ENCODE measurements around the gene GRAMD1A.

Gene GRAMD1A

DNA sequence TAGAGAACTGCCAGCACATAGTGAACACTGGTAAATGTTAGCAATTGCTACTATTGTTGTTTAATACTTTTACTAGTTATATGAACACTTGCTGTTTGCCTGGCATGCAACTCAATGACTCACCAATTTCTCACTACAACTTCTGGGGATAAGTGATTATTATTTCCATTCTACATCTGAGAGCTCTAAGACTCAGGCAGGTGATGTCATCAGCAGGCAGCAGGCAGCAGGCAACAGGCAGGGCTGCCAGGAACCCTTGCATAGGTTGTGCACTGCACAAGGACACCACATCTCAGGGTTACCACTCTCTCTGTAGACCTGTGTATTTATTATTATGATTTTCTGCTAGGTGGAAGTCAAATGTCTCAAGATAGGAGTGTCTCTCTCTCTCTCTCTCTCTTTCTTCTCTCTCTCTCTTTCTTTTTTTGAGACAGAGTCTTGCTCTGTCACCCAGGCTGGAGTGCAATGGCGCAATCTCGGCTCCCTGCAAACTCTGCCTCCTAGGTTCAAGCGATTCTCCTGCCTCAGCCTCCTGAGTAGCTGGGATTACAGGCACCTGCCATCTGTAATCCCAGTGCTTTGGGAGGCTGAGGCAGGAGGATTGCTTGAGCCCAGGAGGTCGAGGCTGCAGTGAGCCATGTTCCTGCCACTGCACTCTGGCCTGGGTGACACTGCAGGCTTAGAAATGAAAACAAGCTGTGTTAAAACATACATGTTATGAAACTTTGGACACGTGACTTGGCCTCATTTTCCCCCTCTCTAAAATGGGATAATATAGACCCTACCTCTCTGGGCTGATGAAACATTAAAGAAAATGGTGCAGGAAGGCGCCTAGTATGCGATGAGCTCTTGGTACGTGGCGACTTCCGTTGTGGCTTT, 64.1 kb downstream of the GRAMD1A start:
- Histone ChIP-seq H3K9ac (ENCODE audit: insufficient read length) (no peak overlapping the region), H3K27ac (no peak overlapping the region), H3K4me3 (no peak overlapping the region), H3K9me3 (ENCODE audit: low read depth, low read length) (no peaks in the 10 kb centered on the region), H3K36me3 (ENCODE audit: insufficient read depth, low read length) (no peaks in the 10 kb centered on the region)
- TF ChIP-seq EZH2 (IDR thresholded peaks at IDR 0.05) (no peak), POLR2AphosphoS5 (IDR thresholded peaks at IDR 0.05; ENCODE audit: borderline replicate concordance, low read depth, low read length) (no peak), FOXP2 (optimal IDR thresholded peaks at IDR 0.05; ENCODE audit: control extremely low read depth, extremely low read length, insufficient read depth) (no peak)
- DNase-seq (ENCODE audit: low read depth, low spot score) = no peak

- Histone ChIP-seq H3K9ac (ENCODE audit: insufficient read length) (no peak overlapping the region), H3K27ac (no peak overlapping the region), H3K9me3 (ENCODE audit: low read depth, low read length) (no peaks in the 10 kb centered on the region), H3K36me3 (ENCODE audit: insufficient read depth, low read length) (no peaks in the 10 kb centered on the region), H3K4me3 (no peak overlapping the region)
- TF ChIP-seq FOXP2 (optimal IDR thresholded peaks at IDR 0.05; ENCODE audit: control extremely low read depth, extremely low read length, insufficient read depth) (no peak), POLR2AphosphoS5 (IDR thresholded peaks at IDR 0.05; ENCODE audit: borderline replicate concordance, low read depth, low read length) (no peak), EZH2 (IDR thresholded peaks at IDR 0.05) (no peak)
- no peak for DNase-seq (ENCODE audit: low read depth, low spot score)
These were observed 65.5 kb downstream of the GRAMD1A start for GRCh38 chr19:35065574-35065973.

- Histone ChIP-seq H3K36me3 (ENCODE audit: insufficient read depth, low read length) (no peaks in the 10 kb centered on the region), H3K9me3 (ENCODE audit: low read depth, low read length) (no peaks in the 10 kb centered on the region), H3K4me3 (no peak overlapping the region), H3K27ac (no peak overlapping the region), H3K9ac (ENCODE audit: insufficient read length) (no peak overlapping the region)
- no peak for TF ChIP-seq EZH2 (IDR thresholded peaks at IDR 0.05)
- no peak for TF ChIP-seq FOXP2 (optimal IDR thresholded peaks at IDR 0.05; ENCODE audit: control extremely low read depth, extremely low read length, insufficient read depth)
- no peak for TF ChIP-seq POLR2AphosphoS5 (IDR thresholded peaks at IDR 0.05; ENCODE audit: borderline replicate concordance, low read depth, low read length)
- DNase-seq (ENCODE audit: low read depth, low spot score) = no peak
These were observed 66.0 kb downstream of the GRAMD1A start for GRCh38 chr19:35066121-35066520.

DNA sequence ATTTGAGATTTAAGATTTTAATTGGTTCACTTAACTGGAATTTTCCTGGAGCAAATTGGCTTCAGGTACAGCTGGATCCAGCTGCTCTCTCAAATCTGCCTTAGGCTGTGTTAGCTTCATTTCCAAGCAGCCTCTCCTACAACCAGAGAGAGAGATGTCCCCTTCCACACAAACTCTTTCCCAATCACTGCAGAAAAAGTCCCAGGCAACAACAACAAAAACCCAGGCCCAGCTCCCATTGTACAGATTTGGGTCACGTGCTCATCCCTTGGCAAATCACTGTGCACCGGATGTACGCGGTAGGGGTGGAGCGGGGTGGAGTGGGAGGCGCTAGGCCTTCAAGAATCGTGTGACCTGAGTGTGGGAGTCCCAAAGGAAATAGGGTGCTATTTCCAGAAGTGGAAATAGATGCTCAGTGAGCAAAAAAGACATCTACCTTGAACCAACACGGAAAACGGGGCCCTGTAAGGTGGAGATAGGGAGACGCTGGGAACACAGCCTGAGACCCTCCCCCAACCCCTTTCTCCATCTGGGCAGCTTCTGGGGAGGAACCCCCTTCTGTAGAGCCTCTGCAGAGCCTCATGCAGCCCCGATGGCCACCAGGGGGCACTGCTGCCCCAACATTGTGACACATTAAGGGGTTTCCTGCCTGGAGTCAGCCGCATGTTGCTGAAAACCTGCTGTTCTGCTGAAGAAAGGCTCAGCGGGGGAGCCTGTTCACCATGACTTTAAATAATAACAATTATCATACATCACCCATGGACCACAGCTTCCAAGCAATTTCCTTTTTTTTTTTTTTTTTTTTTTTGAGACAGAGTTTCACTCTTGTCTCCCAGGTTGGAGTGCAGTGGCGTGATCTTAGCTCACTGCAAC, 66.8 kb downstream of the GRAMD1A start:
- Histone ChIP-seq H3K9me3 (ENCODE audit: low read depth, low read length) (no peaks in the 10 kb centered on the region), H3K9ac (ENCODE audit: insufficient read length) (no peak overlapping the region), H3K27ac (no peak overlapping the region), H3K36me3 (ENCODE audit: insufficient read depth, low read length) (no peaks in the 10 kb centered on the region), H3K4me3 (no peak overlapping the region)
- TF ChIP-seq POLR2AphosphoS5 (IDR thresholded peaks at IDR 0.05; ENCODE audit: borderline replicate concordance, low read depth, low read length) (no peak), EZH2 (IDR thresholded peaks at IDR 0.05) (no peak), FOXP2 (optimal IDR thresholded peaks at IDR 0.05; ENCODE audit: control extremely low read depth, extremely low read length, insufficient read depth) (no peak)
- DNase-seq (ENCODE audit: low read depth, low spot score) = peak; percentile 22

GRCh38 chr19:35068941-35069634, 69.0 kb downstream of the GRAMD1A start:
- no peak for DNase-seq (ENCODE audit: low read depth, low spot score)
- Histone ChIP-seq H3K27ac (no peak overlapping the region), H3K36me3 (ENCODE audit: insufficient read depth, low read length) (no peaks in the 10 kb centered on the region), H3K4me3 (no peak overlapping the region), H3K9me3 (ENCODE audit: low read depth, low read length) (no peaks in the 10 kb centered on the region), H3K9ac (ENCODE audit: insufficient read length) (no peak overlapping the region)
- TF ChIP-seq POLR2AphosphoS5 (IDR thresholded peaks at IDR 0.05; ENCODE audit: borderline replicate concordance, low read depth, low read length) = no peak
- TF ChIP-seq EZH2 (IDR thresholded peaks at IDR 0.05) = no peak
- TF ChIP-seq FOXP2 (optimal IDR thresholded peaks at IDR 0.05; ENCODE audit: control extremely low read depth, extremely low read length, insufficient read depth) = no peak

GRCh38 chr19:35069696-35070095, 69.6 kb downstream of the GRAMD1A start:
- no peak overlapping the region for H3K9ac ChIP-seq (ENCODE audit: insufficient read length)
- no peaks in the 10 kb centered on the region for H3K36me3 ChIP-seq (ENCODE audit: insufficient read depth, low read length)
- no peak overlapping the region for H3K4me3 ChIP-seq
- TF ChIP-seq POLR2AphosphoS5 (IDR thresholded peaks at IDR 0.05; ENCODE audit: borderline replicate concordance, low read depth, low read length) (no peak), FOXP2 (optimal IDR thresholded peaks at IDR 0.05; ENCODE audit: control extremely low read depth, extremely low read length, insufficient read depth) (no peak), EZH2 (IDR thresholded peaks at IDR 0.05) (no peak)
- H3K9me3 ChIP-seq (ENCODE audit: low read depth, low read length) = no peaks in the 10 kb centered on the region
- no peak for DNase-seq (ENCODE audit: low read depth, low spot score)
- H3K27ac ChIP-seq = no peak overlapping the region

DNA sequence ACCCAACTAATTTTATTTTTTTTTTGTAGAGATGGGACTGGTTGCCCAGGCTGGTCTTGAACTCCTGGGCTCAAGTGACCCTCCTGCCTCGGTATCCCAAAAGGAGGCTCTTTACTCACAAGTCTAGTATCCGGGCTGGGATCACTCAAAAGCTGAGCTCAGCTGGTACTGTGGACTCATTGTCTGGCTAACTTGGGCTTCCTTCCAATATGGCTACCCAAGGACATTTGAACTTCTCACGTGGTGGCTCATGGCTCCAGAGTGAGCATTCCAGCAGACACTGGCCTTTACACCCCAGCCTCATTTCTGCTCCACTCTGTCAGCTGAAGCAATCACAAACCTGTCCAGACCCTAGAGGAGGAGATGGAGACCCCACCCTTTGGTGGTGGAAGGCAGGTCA, 70.3 kb downstream of the GRAMD1A start:
- Histone ChIP-seq H3K27ac (no peak overlapping the region), H3K4me3 (no peak overlapping the region), H3K9me3 (ENCODE audit: low read depth, low read length) (no peaks in the 10 kb centered on the region), H3K9ac (ENCODE audit: insufficient read length) (no peak overlapping the region), H3K36me3 (ENCODE audit: insufficient read depth, low read length) (no peaks in the 10 kb centered on the region)
- no peak for DNase-seq (ENCODE audit: low read depth, low spot score)
- TF ChIP-seq FOXP2 (optimal IDR thresholded peaks at IDR 0.05; ENCODE audit: control extremely low read depth, extremely low read length, insufficient read depth) = no peak
- no peak for TF ChIP-seq EZH2 (IDR thresholded peaks at IDR 0.05)
- no peak for TF ChIP-seq POLR2AphosphoS5 (IDR thresholded peaks at IDR 0.05; ENCODE audit: borderline replicate concordance, low read depth, low read length)

DNA sequence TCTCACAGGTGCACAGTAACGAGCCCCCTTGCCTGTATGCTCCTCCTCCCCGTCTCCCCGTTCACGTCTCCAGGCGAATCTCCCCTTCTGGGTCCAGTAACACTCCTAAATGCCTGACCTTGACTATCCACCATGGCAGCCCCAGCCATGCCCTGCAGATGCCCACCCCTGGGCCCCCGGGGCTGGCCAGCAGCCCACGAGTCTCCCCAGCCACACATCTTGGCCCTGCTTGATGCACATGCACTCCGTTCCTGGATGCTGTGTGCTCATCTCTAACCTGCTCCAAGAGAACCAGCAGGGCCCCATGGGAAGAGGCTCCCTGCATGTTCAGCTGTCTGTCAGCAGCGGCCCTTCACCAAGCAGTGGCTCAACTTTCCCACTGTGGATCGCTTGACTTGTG, 73.4 kb downstream of the GRAMD1A start:
- DNase-seq (ENCODE audit: low read depth, low spot score) = no peak
- Histone ChIP-seq H3K9me3 (ENCODE audit: low read depth, low read length) (no peaks in the 10 kb centered on the region), H3K4me3 (no peak overlapping the region), H3K9ac (ENCODE audit: insufficient read length) (no peak overlapping the region), H3K36me3 (ENCODE audit: insufficient read depth, low read length) (no peaks in the 10 kb centered on the region), H3K27ac (no peak overlapping the region)
- TF ChIP-seq FOXP2 (optimal IDR thresholded peaks at IDR 0.05; ENCODE audit: control extremely low read depth, extremely low read length, insufficient read depth) (no peak), EZH2 (IDR thresholded peaks at IDR 0.05) (no peak), POLR2AphosphoS5 (IDR thresholded peaks at IDR 0.05; ENCODE audit: borderline replicate concordance, low read depth, low read length) (no peak)
